Endothelial cell of umbilical vein (primary cell): ENCODE data around the gene LRFN2.

Experiments used
- POLR2A ChIP-seq: IDR thresholded peaks from 2 replicates; pipeline ENCODE4 v1.6.1; 2012; ENCODE audit warnings: low read depth, mild to moderate bottlenecking, control low read depth, low read length
- TF ChIP-seq, protein P1 (sequence below), 2 donors: IDR thresholded peaks; 1 replicate in 1 of 2; 2 replicates in 1 of 2; pipeline ENCODE4 v1.5.1; 2011; ENCODE audit warnings: low read length in 2 of 2, mild to moderate bottlenecking in 2 of 2, moderate library complexity in 2 of 2, control low read depth in 1 of 2, inconsistent platforms in 1 of 2, low read depth in 1 of 2; ENCODE audit not compliant: insufficient read depth in 1 of 2; ENCODE audit errors: extremely low read depth in 1 of 2
- TF ChIP-seq, protein P2 (sequence below): IDR thresholded peaks from 2 replicates; pipeline ENCODE4 v1.6.1; 2011; ENCODE audit not compliant: insufficient read depth, insufficient read length

DNA sequence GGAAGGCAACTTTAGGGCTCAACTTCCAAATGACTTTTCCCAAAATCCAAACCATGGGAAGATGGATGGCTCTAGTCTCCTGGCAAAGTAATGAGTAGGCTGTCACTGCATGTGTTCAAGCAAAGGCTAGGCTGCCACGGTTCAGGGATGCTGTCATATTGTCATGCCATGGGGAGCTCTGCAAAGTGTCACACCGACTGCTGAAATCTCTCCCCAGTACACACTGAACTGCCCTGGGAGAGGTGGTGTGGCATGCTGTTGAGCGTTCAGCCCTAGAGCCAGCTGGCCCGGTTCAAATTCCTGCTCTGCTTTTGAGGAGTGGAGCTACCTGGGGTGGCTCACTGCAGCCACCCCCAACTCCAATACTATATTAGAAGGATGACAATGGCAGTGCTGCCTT lies 115.9 kb downstream of the LRFN2 start:
- TF ChIP-seq, protein P1, sequence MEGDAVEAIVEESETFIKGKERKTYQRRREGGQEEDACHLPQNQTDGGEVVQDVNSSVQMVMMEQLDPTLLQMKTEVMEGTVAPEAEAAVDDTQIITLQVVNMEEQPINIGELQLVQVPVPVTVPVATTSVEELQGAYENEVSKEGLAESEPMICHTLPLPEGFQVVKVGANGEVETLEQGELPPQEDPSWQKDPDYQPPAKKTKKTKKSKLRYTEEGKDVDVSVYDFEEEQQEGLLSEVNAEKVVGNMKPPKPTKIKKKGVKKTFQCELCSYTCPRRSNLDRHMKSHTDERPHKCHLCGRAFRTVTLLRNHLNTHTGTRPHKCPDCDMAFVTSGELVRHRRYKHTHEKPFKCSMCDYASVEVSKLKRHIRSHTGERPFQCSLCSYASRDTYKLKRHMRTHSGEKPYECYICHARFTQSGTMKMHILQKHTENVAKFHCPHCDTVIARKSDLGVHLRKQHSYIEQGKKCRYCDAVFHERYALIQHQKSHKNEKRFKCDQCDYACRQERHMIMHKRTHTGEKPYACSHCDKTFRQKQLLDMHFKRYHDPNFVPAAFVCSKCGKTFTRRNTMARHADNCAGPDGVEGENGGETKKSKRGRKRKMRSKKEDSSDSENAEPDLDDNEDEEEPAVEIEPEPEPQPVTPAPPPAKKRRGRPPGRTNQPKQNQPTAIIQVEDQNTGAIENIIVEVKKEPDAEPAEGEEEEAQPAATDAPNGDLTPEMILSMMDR (IDR thresholded peaks at IDR 0.05; ENCODE audit: extremely low read depth in 1 of 2, insufficient read depth in 1 of 2, low read depth in 1 of 2, low read length in 2 of 2): no peak
- TF ChIP-seq, protein P2, sequence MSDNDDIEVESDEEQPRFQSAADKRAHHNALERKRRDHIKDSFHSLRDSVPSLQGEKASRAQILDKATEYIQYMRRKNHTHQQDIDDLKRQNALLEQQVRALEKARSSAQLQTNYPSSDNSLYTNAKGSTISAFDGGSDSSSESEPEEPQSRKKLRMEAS: no peak
- TF ChIP-seq POLR2A: no peak
